H9 (cell line): Measurements from ENCODE around the gene ZNRF1. TPM values are rescaled to one million over a fixed set of nuclear protein-coding genes. Genes with fewer than 3 reads are reported as not detected.
A peak's percentile ranks its signal among the peaks of the same experiment; 100 is the strongest.

Experiments
- DNase-seq: peaks from one replicate; pipeline ENCODE4 v3.0.0-alpha.2; 2017
- H2AFZ ChIP-seq: one replicate; pipeline ENCODE4 v1.6.1; 2013; ENCODE audit warnings: mild to moderate bottlenecking, low read length, control low read depth, moderate library complexity
- H2AK5ac ChIP-seq: 2 replicates; pipeline ENCODE4 v1.6.1; 2013; ENCODE audit warnings: low read length, control low read depth, mixed read lengths; ENCODE audit not compliant: insufficient read length
- H2BK120ac ChIP-seq: one replicate; pipeline ENCODE4 v1.6.1; 2013; ENCODE audit warnings: low read depth, mild to moderate bottlenecking, low read length, control low read depth, inconsistent platforms; ENCODE audit not compliant: poor library complexity, severe bottlenecking
- H2BK12ac ChIP-seq: 2 replicates; pipeline ENCODE4 v1.6.1; 2013; ENCODE audit warnings: low read length, control low read depth, mixed read lengths, low read depth; ENCODE audit not compliant: insufficient read length
- H2BK15ac ChIP-seq: 2 replicates; pipeline ENCODE4 v1.6.1; 2013; ENCODE audit warnings: low read depth, low read length, control low read depth
- H2BK20ac ChIP-seq: one replicate; pipeline ENCODE4 v1.6.1; 2013; ENCODE audit warnings: low read depth, mild to moderate bottlenecking, low read length, control low read depth, inconsistent platforms; ENCODE audit not compliant: poor library complexity, severe bottlenecking
- H2BK5ac ChIP-seq: 2 replicates; pipeline ENCODE4 v1.6.1; 2013; ENCODE audit warnings: low read length, control low read depth, mixed read lengths; ENCODE audit not compliant: insufficient read length
- H3K14ac ChIP-seq: 2 replicates; pipeline ENCODE4 v1.6.1; 2013; ENCODE audit warnings: low read length, control low read depth; ENCODE audit not compliant: insufficient read depth
- H3K18ac ChIP-seq: 2 replicates; pipeline ENCODE4 v1.6.1; 2013; ENCODE audit warnings: low read depth, mild to moderate bottlenecking, mixed read lengths, low read length, control low read depth; ENCODE audit not compliant: insufficient read length
- H3K23ac ChIP-seq: 2 replicates; pipeline ENCODE4 v1.6.1; 2013; ENCODE audit warnings: low read length, control low read depth, mixed read lengths, low read depth; ENCODE audit not compliant: insufficient read length
- H3K23me2 ChIP-seq: 2 replicates; pipeline ENCODE4 v1.6.1; 2013; ENCODE audit warnings: low read depth, mild to moderate bottlenecking, mixed read lengths, low read length, control low read depth; ENCODE audit not compliant: insufficient read length, poor library complexity, severe bottlenecking
- H3K27ac ChIP-seq: 2 replicates; pipeline ENCODE4 v1.5.1; 2013; ENCODE audit warnings: low read length, control low read depth, mixed read lengths, low read depth; ENCODE audit not compliant: insufficient read length
- H3K27me3 ChIP-seq: 2 replicates; pipeline ENCODE4 v1.6.1; 2013; ENCODE audit warnings: low read length, control low read depth, inconsistent platforms; ENCODE audit not compliant: insufficient read depth
- H3K4ac ChIP-seq: 2 replicates; pipeline ENCODE4 v1.6.1; 2013; ENCODE audit warnings: low read depth, mild to moderate bottlenecking, control low read depth, inconsistent platforms, low read length, moderate library complexity
- H3K4me1 ChIP-seq: 2 replicates; pipeline ENCODE4 v1.6.1; 2013; ENCODE audit warnings: low read length, control low read depth, inconsistent platforms; ENCODE audit not compliant: insufficient read depth
- H3K4me2 ChIP-seq: 2 replicates; pipeline ENCODE4 v1.6.1; 2013; ENCODE audit warnings: low read length, control low read depth, mixed read lengths; ENCODE audit not compliant: insufficient read length, insufficient read depth
- H3K56ac ChIP-seq: 2 replicates; pipeline ENCODE4 v1.6.1; 2013; ENCODE audit warnings: low read depth, mild to moderate bottlenecking, mixed read lengths, low read length, control low read depth; ENCODE audit not compliant: insufficient read length
- H3K79me1 ChIP-seq: 2 replicates; pipeline ENCODE4 v1.6.1; 2013; ENCODE audit warnings: low read depth, mild to moderate bottlenecking, moderate library complexity, low read length, control low read depth, inconsistent platforms; ENCODE audit not compliant: insufficient read depth, poor library complexity, severe bottlenecking
- H3K79me2 ChIP-seq: 2 replicates; pipeline ENCODE4 v1.6.1; 2013; ENCODE audit warnings: low read length, control low read depth, inconsistent platforms; ENCODE audit not compliant: insufficient read depth
- H3K9ac ChIP-seq: 2 replicates; pipeline ENCODE4 v1.6.1; 2013; ENCODE audit warnings: low read length, control low read depth, mixed read lengths; ENCODE audit not compliant: insufficient read length; ENCODE audit errors: extremely low read depth
- H3K9me3 ChIP-seq: one replicate; pipeline ENCODE4 v1.6.1; 2013; ENCODE audit warnings: low read depth, low read length, inconsistent platforms; ENCODE audit not compliant: control insufficient read depth
- H3T11ph ChIP-seq: one replicate; pipeline ENCODE4 v1.6.1; 2013; ENCODE audit warnings: mild to moderate bottlenecking, low read length, control low read depth, inconsistent platforms
- H4K20me1 ChIP-seq: one replicate; pipeline ENCODE4 v1.6.1; 2013; ENCODE audit not compliant: control insufficient read depth, insufficient read length, insufficient read depth
- H4K5ac ChIP-seq: 2 replicates; pipeline ENCODE4 v1.6.1; 2013; ENCODE audit warnings: low read depth, mild to moderate bottlenecking, mixed read lengths, low read length, control low read depth; ENCODE audit not compliant: insufficient read length
- H4K8ac ChIP-seq: replicated peaks from 2 replicates; pipeline ENCODE4 v1.6.1; 2013; ENCODE audit warnings: low read length, control low read depth, mixed read lengths, low read depth; ENCODE audit not compliant: insufficient read length
- H4K91ac ChIP-seq: 2 replicates; pipeline ENCODE4 v1.6.1; 2013; ENCODE audit warnings: low read depth, mild to moderate bottlenecking, moderate library complexity, mixed read lengths, low read length, control low read depth; ENCODE audit not compliant: insufficient read length
- H3K27ac Mint-ChIP-seq, 3 experiments: 2 replicates in 2 of 3; 3 replicates in 1 of 3; pipeline ENCODE4 v1.8.0; 2020 to 2021; ENCODE audit warnings: mixed read lengths in 3 of 3, mild to moderate bottlenecking in 1 of 3, moderate library complexity in 1 of 3
- H3K27me3 Mint-ChIP-seq: 2 replicates; pipeline ENCODE4 v1.8.0; 2021; ENCODE audit warnings: low read depth, mild to moderate bottlenecking, moderate library complexity, mixed read lengths
- H3K36me3 Mint-ChIP-seq, 3 experiments: 2 replicates in 2 of 3; 3 replicates in 1 of 3; pipeline ENCODE4 v1.8.0; 2020 to 2021; ENCODE audit warnings: low read depth in 3 of 3, mixed read lengths in 3 of 3; ENCODE audit not compliant: insufficient read depth in 1 of 3
- H3K4me1 Mint-ChIP-seq, 2 experiments: 2 replicates each; pipeline ENCODE4 v1.8.0; 2020; ENCODE audit warnings: mixed read lengths in 2 of 2
- H3K4me3 Mint-ChIP-seq, 2 experiments: 2 replicates in 1 of 2; 3 replicates in 1 of 2; pipeline ENCODE4 v1.8.0; 2020 to 2021; ENCODE audit warnings: mild to moderate bottlenecking in 2 of 2, mixed read lengths in 2 of 2, moderate library complexity in 1 of 2
- H3K9me3 Mint-ChIP-seq, 2 experiments: 2 replicates in 1 of 2; 3 replicates in 1 of 2; pipeline ENCODE4 v1.8.0; 2020; ENCODE audit warnings: mild to moderate bottlenecking in 2 of 2, mixed read lengths in 2 of 2, moderate library complexity in 1 of 2
- CTCF ChIP-seq: fragments of 200-600 bp; sonication (generic); conservative IDR thresholded peaks from 3 replicates; pipeline ENCODE4 v1.8.0; 2021; ENCODE audit warnings: antibody characterized with exemption, mild to moderate bottlenecking
- WGBS: extraction: QIAGEN DNeasy Blood & Tissue Kit; methylation state at CpG from one replicate; pipeline ENCODE4 v1.1.7; 2013; ENCODE audit warnings: missing lambda C conversion rate, low lambda C conversion rate, mixed read lengths; ENCODE audit not compliant: insufficient read length; ENCODE audit errors: extremely low coverage; 5-methylcytosine and 5-hydroxymethylcytosine counted together
- total RNA-seq: library from RNA; stranded (reverse); gene quantifications from 2 replicates; pipeline ENCODE4 v1.2.1, GENCODE V29; 2021

Gene ZNRF1
- total RNA-seq, 1 experiment from 2014 or later = 49.6 TPM

- Histone ChIP-seq H3T11ph (no peak overlapping the region), H3K23me2 (no peaks in the 10 kb centered on the region), H3K9me3 (no peaks in the 10 kb centered on the region), H2BK15ac (no peak overlapping the region), H3K4ac (no peak overlapping the region), H2BK120ac (no peak overlapping the region), H2BK20ac (no peak overlapping the region), H3K4me1 (no peaks in the 10 kb centered on the region; the same call in 1 of the 2 replicates), H3K4me2 (no peak overlapping the region), H3K23ac (no peak overlapping the region), H2AFZ (no peak overlapping the region), H4K91ac (no peak overlapping the region), H4K20me1 (no peaks in the 10 kb centered on the region), H3K18ac (no peak overlapping the region), H4K8ac (no peak overlapping the region), H3K27me3 (no peaks in the 10 kb centered on the region), H3K79me1 (peaks cover 2% of the 10 kb centered on the region), H3K79me2 (peaks cover 10% of the 10 kb centered on the region; the same call in 1 of the 2 replicates), H3K27ac (no peak overlapping the region), H3K9ac (no peak overlapping the region), H2BK5ac (no peak overlapping the region), H2BK12ac (no peak overlapping the region), H3K14ac (no peak overlapping the region), H4K5ac (no peak overlapping the region), H3K56ac (no peak overlapping the region), H2AK5ac (no peak overlapping the region)
- peak; percentile 47; the same call in 2 of the 3 replicates for TF ChIP-seq CTCF
- Mint-ChIP-seq H3K4me3 (peak overlapping the region in 1 of 2 experiments; percentile 24; a peak in 1 of 5 replicates), H3K9me3 (no peaks in the 10 kb centered on the region), H3K27ac (peak overlapping the region; percentile 40 to 84 (median 41); a peak in 3 of 7 replicates), H3K4me1 (peaks cover 41 to 54% of the 10 kb centered on the region in 2 experiments), H3K27me3 (no peaks in the 10 kb centered on the region; the same call in 1 of the 2 replicates), H3K36me3 (peaks cover 0 to 4% (median 0%) of the 10 kb centered on the region in 3 experiments; a peak in 3 of 7 replicates)
- no CpG with 5 or more reads among the region's 22 CpGs for WGBS
- no peak for DNase-seq
These were observed 63.5 kb downstream of the ZNRF1 start for GRCh38 chr16:75062135-75062975.
